ENCODE data around the gene MMAB.
A peak's percentile ranks its signal among the peaks of the same experiment; 100 is the strongest.

MMAB gene

DNA sequence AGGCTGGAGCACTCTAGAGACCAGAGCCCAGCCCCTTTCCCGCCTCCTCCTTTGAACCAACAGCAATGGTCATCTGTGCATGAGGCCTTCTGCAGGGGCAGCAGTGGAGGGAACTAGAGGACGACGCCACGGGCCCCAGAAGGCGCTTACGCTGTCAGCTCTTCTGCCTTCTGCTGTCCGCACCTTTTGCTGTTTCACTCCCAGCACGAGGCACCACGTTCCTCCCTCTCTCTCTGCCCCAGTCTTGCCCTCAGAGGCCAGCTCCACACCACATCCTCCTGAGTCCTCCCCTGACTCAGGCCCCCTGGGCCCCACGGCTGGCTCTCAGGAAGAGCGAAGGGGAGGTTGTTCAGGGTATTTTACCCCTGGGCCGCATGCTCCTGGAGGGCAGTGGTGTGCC lies 15.5 kb downstream of the MMAB start:
- no peak for DNase-seq

DNA sequence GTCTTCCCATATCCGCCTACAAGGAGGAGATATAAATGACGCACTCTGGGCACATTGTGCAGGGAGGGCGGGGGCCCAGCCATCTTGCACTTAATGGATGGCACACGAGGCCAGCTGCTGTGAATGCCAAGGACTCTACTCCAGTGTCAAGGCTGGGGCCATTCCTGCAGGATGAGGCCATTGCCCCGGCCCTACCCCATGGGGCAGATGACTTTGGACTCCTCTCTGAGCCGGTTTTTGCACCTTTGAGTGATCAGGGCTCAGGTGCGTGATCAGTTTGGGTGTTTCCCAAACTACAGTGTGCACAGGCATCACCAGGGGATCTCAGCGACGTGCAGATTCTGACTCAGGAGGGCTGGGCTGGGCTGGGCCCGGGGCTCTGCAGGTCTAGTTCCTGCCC lies 16.1 kb downstream of the MMAB start:
- DNase-seq: no peak

DNA sequence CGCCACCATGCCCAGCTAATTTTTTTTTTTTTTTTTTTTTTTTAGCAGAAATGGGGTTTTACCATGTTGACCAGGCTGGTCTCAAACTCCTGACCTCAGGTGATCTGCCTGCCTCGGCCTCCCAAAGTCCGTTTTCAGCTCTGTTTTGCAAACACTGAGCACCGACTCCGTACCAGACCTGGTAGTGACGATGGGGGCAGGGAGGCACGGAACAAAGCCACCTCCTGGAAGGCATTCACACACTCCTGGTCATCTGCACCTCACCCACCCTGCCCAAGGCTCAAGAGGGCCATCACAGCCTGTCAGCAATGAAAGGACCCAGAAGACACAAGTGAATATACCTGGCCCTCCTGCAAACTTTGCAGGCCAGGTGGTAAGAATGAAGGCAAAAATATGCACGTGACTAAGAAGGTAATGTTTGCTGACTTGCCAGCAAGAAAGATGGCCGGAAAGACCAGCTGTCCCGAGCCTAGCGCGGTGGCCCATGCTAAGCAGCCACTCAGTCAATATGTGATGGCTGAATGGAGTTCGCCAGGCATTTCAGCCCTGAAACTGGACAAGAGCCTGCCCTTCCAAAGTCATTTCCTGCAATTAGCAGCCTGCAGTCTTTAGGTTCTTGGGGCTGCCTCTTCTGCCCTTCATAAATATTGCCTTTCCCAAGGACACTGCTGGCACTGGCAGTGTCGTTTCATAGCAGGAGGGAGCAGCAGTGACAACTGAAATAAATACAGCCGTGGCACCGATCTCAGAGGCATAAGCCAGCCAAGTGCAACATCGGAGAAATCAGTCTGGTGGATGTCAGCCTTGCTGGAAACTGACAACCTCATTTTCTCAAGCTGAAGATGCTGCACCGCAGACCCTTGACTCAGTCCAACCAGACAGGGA lies 17.6 kb downstream of the MMAB start:
- no peak for DNase-seq

- no peak for DNase-seq
Observed at GRCh38 chr12:109554761-109555160, 18.5 kb downstream of the MMAB start.

- no peak for DNase-seq
Observed at GRCh38 chr12:109553906-109554500, 19.3 kb downstream of the MMAB start.

- DNase-seq: no peak
Observed at GRCh38 chr12:109553483-109553882, 19.8 kb downstream of the MMAB start.

- no peak for DNase-seq
Observed at GRCh38 chr12:109552971-109553370, 20.3 kb downstream of the MMAB start.

DNA sequence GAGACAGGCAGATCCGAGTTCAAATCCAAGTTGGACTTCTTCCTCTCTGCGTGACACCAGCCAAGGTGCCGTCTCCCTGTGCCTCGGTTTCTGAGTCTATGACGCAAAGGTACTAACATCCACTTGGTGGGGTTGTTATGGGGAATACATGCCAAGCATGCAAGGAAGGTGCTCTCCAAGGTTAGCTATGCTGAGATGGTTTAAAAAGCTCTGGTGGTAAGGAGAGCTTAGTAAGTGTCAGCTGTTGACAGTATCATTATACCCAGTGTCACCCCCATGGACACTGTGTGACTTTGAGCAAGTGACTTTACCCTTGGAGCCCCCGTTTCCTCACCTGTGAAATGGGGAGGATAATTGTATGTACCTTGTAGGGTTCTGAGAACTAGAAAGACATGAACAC lies 22.2 kb downstream of the MMAB start:
- DNase-seq: no peak

DNA sequence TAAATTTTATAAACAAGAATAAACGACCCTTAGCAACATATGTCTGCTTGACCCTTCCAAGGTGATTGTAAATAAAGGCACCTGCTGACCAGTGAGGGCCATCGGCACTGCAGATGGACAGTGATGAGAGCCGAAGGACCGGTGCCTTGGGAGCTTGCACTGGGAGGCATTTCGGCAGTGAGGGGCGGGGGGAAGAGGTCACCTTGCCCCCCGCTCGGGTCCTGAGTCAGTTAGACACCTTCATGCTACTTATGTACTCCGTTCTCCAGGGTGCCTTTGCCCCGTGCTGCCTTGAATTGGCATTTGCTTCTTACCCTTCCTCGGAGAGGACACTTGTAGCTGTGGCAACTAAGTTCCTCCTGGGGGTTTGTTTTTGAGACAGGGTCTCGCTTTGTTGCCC lies 23.0 kb downstream of the MMAB start:
- DNase-seq: no peak

- DNase-seq: no peak
Observed at GRCh38 chr12:109549613-109550270, 23.6 kb downstream of the MMAB start.

DNA sequence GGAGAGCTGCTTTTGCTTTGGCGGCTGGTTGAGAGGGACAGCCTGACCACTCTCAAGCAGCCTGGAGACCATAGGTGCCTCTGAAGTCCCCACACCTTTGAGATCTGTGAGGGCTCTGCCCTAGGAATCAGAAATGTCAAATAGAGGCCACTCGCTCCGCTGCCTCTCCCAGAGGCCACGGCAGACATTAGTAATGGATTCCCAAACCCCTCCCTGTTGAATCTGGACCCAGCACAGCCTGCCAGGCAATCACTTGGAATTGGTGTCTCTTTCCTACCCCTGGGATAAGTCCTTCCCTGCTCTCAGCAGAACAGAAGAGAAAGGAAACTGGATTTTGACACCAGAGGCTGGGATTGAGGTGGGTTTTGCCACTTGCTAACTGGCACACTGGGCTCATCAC lies 25.0 kb downstream of the MMAB start:
- no peak for DNase-seq

DNA sequence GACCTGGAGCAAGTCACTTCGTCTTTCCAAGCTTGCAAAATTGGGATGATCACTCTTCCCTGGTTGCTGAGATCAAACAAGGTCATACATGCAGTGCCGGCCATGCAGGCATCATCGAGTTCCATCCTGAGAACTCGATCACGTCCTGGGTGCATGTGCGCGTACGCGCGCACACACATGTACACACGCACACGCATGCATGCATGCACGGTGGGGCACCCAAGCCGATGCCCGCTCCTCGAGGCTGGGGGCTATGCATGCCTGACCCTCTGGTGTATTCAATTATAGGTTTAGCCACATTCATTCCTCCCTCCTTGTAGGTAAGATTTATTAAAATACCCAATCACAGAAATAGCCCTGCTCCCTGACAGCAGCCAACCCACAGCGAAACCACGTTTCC lies 26.0 kb downstream of the MMAB start:
- DNase-seq: no peak

GRCh38 chr12:109545826-109546225 lies 27.5 kb downstream of the MMAB start:
- DNase-seq: no peak

DNA sequence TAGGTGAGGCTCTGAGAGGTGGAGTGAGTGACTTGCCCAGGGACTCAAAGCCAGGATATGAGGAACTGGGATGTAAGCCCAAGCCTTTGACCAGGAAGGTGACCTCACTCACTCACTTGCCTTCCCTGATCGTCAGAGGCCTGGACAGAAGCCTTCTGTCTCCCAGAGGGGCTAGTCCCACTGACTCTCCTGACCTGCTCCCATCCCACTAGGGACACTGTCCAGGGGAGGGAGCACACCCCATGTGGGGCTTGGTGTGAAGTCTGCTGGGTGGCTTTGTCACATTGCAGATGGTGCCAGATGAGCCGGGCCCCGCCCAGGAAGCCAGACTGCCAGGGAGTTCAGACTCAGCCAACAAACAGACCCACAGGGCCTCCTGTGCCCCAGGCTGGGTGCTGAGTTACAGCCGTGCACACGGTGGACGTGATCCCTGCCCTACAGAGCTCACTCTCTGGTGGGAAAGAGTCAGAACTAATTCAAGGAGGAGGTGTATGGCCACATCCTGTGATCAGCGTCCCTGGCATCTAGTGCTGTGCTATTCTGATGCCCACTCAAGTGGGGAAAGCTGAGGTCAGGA lies 28.3 kb downstream of the MMAB start:
- peak; percentile 26 for DNase-seq

DNA sequence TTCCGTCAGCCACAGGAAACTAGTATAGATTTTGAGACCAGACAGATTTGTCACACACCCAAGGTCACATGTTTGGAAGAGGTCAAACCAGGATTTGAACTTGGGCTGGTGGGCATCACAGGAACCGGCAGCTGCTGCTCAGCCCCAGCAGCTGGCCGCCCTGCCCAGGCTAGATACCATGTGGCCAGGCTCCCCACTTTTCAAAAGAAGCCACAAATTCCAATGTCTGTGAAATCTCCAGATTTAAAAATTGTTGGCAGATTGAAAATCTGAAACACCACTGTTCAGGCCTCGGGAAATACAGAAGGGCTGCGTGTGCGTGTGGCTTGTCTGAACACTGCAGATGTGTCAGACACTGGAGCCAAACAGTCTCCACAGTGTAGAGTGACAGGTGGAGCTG lies 30.4 kb downstream of the MMAB start:
- no peak for DNase-seq

DNA sequence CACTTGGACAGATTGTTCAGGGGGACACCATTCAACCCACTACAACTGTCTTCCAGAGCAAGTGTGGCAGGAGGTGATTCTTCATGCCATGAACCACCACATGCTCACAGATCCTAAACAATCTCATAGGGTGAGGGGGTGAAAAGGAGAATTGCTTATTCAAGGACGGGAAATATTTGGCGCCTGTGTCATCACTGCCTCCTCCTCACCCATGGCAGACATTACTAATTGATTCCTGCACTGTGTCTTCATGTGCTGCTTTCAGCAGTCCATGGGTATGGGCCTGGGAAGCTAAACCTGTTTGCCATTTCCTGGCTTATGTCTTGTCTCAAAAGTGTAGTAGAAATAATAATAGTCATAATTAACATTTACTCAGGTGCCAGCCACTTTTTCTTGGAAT lies 31.3 kb downstream of the MMAB start:
- DNase-seq: no peak

- DNase-seq: no peak
Observed at GRCh38 chr12:109541413-109541726, 31.9 kb downstream of the MMAB start.

DNA sequence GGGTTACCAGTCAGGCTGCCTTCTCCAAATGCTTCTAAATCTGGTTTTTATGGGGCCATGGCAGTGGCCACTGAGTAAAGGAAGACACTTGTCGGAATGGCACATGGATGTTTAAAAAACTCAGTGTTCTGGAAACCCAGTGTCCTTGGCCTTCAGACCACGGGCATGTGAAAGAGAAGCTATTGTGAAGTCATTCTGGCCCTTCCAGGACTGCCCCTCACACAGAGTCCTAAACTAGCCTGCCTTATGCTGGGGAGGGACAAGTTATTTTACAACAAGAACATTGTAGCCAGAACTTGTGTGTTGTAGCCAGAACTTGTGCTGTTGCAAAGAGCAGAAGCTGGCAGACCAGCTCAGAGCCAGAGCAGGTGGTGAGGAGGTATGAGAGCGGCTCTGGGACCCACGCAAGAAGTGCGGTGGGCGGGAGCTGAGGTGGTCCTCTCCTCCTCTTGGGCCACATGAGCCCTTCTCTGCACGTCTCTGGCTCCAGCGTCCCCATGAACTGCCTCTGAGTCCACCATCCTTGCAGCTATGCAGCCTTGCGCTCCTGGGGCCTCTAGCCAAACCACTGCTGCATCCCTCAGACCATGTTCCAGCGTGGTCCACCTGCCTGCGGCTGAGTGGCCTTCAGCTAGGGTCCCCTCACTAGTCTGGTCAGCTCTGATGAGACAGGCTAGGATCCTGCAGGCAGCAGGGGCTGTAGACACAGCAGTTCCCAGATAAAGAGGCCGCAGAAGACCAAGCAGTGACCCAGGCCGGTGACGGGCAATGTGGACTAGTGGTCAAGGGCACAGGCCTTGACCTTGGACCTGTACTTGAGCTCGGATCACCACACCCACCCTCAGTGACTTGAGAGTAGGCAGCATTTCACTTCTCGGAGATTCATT lies 32.5 kb downstream of the MMAB start:
- DNase-seq: no peak

DNA sequence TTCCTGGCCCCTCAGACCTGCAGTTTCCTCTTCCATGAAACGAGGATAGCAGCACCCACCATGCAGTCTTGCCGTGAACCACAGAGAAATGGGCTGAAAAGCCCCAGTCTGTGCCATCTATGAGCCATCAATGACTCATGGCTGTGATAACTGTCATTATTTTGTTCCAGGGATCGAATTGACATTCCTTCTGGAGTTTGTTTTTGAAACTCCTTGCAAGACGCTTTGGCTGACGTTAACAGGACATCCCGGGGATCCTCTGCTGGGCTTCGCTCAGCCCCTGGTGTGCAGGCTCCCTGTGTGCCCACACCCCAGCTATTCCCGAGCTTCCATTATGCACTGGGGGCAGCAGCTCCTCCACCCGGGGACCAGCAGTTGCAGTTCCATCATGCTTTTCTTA lies 33.8 kb downstream of the MMAB start:
- no peak for DNase-seq

DNA sequence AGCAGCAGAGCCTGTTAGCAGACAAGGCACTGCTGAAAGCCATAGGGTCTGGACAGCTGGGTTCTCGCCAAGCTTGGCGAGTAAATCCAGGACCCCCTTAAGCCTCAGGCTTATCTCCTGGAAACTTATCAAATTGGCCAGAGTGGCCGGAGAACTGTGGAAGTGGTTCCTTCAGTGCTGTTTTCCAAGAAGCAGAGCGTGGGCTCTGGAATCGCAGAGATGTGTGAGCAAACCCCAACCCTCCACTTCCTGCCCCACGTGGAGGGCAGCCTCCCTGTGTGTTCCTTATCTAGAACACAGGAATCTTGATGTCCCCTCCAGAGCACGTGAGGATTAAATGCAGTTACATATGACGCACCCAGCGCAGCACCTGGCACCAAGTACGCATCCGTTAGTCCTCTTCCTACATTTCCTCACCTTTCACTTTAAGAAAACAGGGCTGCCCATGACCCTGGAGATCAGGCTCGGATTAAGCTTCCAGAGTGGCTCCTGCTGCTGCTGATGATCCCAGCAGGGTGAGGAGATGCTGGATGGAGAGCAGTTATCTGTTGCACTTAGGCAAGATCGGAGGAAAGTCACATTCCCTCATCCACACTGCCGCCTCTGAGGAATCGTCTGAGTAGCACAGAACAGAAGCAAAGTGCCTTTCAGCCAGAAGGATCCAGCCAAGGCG lies 35.0 kb downstream of the MMAB start:
- no peak for DNase-seq

DNA sequence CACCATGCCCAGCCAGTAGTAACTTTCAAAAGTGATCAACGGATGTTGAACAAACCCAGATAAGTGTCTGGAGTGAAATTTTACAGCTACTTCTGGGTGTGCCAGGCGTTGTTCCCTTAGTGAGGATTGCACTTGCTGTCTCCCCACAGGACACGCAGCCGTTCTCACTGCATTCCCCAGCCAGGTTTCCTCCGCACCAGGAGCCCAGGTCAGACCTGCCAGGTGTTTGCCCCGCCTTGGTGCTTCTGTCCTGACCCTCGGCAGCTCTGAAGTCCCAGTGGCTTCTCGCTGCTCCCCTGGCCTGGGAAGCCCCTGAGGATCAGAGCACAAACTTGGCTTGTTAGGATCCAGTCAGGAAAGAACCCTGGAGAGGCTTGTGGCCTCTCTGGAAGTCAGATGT lies 36.2 kb downstream of the MMAB start:
- no peak for DNase-seq

- DNase-seq: no peak
Observed at GRCh38 chr12:109535863-109536250, 37.4 kb downstream of the MMAB start.
